WERI-Rb-1 (cell line): ENCODE measurements around the gene ZSCAN25.
"Not testable (repeated sequence)": the region's sequence is repeated elsewhere in the genome, so short reads cannot be mapped to it uniquely, and the experiment has no call there.

Source experiments
- DNase-seq: peaks from one replicate; pipeline ENCODE4 v3.0.0-alpha.2; 2020
- H3K27ac ChIP-seq: fragments of 250-450 bp; sonication (Bioruptor Pico); 2 replicates; pipeline ENCODE4 v1.5.1; 2020; ENCODE audit warnings: mild to moderate bottlenecking, moderate library complexity
- H3K27me3 ChIP-seq: fragments of 250-450 bp; sonication (Bioruptor Pico); 2 replicates; pipeline ENCODE4 v1.5.1; 2021; ENCODE audit warnings: mild to moderate bottlenecking, low read depth, moderate library complexity; ENCODE audit not compliant: insufficient read depth, severe bottlenecking
- H3K36me3 ChIP-seq: fragments of 250-450 bp; sonication (Bioruptor Pico); 2 replicates; pipeline ENCODE4 v1.5.1; 2020; ENCODE audit warnings: mild to moderate bottlenecking, moderate library complexity
- H3K4me3 ChIP-seq: 2 replicates; pipeline ENCODE4 v1.5.1; 2011; ENCODE audit warnings: low read depth, mild to moderate bottlenecking, control low read depth, low read length
- H3K9me3 ChIP-seq: fragments of 250-450 bp; sonication (Bioruptor Pico); 2 replicates; pipeline ENCODE4 v1.5.1; 2021; ENCODE audit warnings: mild to moderate bottlenecking, moderate library complexity; ENCODE audit not compliant: severe bottlenecking
- CTCF ChIP-seq: IDR thresholded peaks from 2 replicates; pipeline ENCODE4 v1.5.1; 2011; ENCODE audit warnings: low read depth, mild to moderate bottlenecking, control low read depth, inconsistent platforms, low read length

Gene ZSCAN25

GRCh38 chr7:99651290-99651689, 34.5 kb downstream of the ZSCAN25 start:
- no peaks in the 10 kb centered on the region for H3K36me3 ChIP-seq
- no peak overlapping the region for H3K27ac ChIP-seq
- DNase-seq: no peak
- TF ChIP-seq CTCF: no peak
- no peak overlapping the region for H3K4me3 ChIP-seq
- H3K9me3 ChIP-seq: no peaks in the 10 kb centered on the region
- H3K27me3 ChIP-seq: no peaks in the 10 kb centered on the region

DNA sequence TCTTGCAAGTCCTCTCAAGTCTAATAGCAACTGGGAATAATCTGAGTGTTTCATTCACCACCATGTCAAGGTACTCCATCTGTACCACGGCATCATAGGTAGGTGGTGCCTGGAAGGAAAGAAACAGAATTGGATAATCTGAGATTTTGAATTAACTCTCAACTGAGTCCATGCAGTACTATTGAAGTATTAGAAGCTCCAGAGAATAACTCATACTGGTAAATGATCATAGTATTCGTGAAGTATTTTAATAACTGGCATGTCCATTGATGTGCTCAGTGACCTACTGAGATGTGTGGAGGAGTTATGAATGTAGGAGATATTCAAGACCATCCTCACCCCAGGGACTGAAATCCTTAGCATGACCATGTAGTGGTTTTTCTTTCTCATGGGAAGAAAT, 35.9 kb downstream of the ZSCAN25 start:
- Histone ChIP-seq H3K9me3 (no peaks in the 10 kb centered on the region), H3K4me3 (no peak overlapping the region), H3K27me3 (no peaks in the 10 kb centered on the region), H3K27ac (no peak overlapping the region), H3K36me3 (no peaks in the 10 kb centered on the region)
- no peak for TF ChIP-seq CTCF
- DNase-seq: no peak

DNA sequence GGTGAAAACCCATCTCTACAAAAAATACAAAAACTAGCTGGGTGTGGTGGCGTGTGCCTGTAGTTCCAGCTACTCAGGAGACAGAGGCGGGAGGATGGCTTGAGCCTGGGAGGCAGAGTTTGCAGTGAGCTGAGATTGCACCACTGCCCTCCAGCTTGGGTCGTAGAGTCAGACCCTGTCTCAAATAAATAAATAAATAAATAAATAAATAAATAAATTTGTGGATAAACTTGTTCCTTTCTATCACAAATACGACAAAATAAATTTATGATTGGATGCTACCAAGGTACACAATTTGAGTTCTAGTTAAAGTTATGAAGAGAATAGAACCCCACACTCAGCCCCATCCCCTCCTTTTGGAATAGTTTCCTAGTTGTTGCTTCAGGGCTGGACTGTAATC, 36.5 kb downstream of the ZSCAN25 start:
- H3K27me3 ChIP-seq, H3K27ac ChIP-seq, H3K9me3 ChIP-seq, H3K4me3 ChIP-seq, H3K36me3 ChIP-seq, DNase-seq: not testable (repeated sequence)

GRCh38 chr7:99653754-99654153, 37.0 kb downstream of the ZSCAN25 start:
- H3K9me3 ChIP-seq: no peaks in the 10 kb centered on the region

GRCh38 chr7:99654626-99655025, 37.9 kb downstream of the ZSCAN25 start:
- not testable (repeated sequence) for H3K27ac ChIP-seq, H3K9me3 ChIP-seq, DNase-seq, H3K4me3 ChIP-seq, H3K27me3 ChIP-seq, H3K36me3 ChIP-seq

More at GRCh38 chr7:99653754-99654153, 37.0 kb downstream of the ZSCAN25 start:
- no peak for DNase-seq
- TF ChIP-seq CTCF: no peak
- Histone ChIP-seq H3K36me3 (no peaks in the 10 kb centered on the region), H3K4me3 (no peak overlapping the region), H3K27me3 (no peaks in the 10 kb centered on the region), H3K27ac (no peak overlapping the region)

DNA sequence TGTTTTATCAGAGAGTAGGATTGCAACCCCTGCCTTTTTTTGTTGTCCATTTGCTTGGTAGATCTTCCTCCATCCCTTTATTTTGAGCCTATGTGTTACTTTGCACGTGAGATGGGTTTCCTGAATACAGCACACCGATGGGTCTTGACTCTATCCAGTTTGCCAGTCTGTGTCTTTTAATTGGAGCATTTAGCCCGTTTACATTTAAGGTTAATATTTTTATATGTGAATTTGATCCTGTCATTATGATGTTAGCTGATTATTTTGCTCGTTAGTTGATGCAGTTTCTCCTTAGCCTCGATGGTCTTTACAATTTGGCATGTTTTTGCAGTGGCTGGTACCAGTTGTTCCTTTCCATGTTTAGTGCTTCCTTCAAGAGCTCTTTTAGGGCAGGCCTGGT, 41.1 kb downstream of the ZSCAN25 start:
- not testable (repeated sequence) for H3K4me3 ChIP-seq, H3K27ac ChIP-seq, H3K27me3 ChIP-seq, H3K36me3 ChIP-seq, H3K9me3 ChIP-seq, DNase-seq

DNA sequence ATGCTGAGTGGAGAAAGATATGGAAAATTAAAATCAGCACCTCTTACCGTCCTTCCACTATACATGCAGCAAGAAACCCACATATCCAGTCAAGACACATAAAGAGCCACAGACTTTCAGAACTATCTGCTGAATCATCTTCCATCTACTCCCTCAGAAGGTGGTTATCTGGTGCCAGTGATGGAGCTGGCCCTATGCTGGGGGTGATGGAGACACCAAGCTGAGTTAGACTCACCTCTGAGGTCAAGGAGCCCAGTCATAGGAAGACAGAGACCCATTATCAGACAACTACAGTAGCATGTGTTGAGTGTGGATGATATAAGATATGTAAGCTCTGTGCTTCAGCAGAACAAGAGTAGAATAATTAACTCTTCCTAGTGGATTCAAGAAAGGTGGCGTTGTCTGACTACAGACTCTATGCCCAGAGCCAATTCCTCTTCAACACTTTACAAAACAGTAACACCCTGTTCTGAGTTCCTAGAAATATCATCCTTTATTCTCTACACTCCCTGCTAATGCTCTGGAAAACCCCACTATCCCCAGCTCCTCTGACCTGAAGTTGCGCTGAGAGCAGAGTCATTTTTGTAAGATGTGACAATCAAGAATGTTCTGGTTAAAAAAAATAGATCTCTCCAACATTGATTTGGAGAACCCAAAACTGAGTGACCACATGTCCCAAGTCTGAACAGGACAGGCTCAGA, 48.7 kb downstream of the ZSCAN25 start:
- H3K27me3 ChIP-seq: no peaks in the 10 kb centered on the region
- DNase-seq: no peak
- H3K9me3 ChIP-seq: no peaks in the 10 kb centered on the region
- TF ChIP-seq CTCF: no peak
- H3K27ac ChIP-seq: no peak overlapping the region
- H3K4me3 ChIP-seq: no peak overlapping the region
- peaks cover 2% of the 10 kb centered on the region; the same call in 1 of the 2 replicates for H3K36me3 ChIP-seq
